GM23338 (cell line): ENCODE results near the gene ZNF397. TPM values are rescaled to one million over a fixed set of nuclear protein-coding genes. Genes with fewer than 3 reads are reported as not detected.

ENCODE experiments used
- ATAC-seq: fragments of 200-7000 bp; cut with Tn5 transposase; 3 replicates; pipeline ENCODE4 v1.9.1; 2020
- DNase-seq: peaks from one replicate; pipeline ENCODE4 v3.0.0-alpha.2; 2015; ENCODE audit warnings: low spot score
- H2AFZ ChIP-seq: fragments of 200-600 bp; sonication (generic); 2 replicates; pipeline ENCODE4 v1.8.0; 2016; ENCODE audit warnings: antibody characterized with exemption, mild to moderate bottlenecking, moderate library complexity
- H3F3A ChIP-seq: fragments of 200-600 bp; sonication (generic); replicated peaks from 2 replicates; pipeline ENCODE4 v1.8.0; 2017; ENCODE audit warnings: antibody characterized with exemption, mixed run types, low read depth
- H3K27ac ChIP-seq: fragments of 200-600 bp; sonication (generic); 2 replicates; pipeline ENCODE4 v1.6.1; 2016; ENCODE audit warnings: low read depth
- H3K27me3 ChIP-seq: fragments of 200-600 bp; sonication (generic); 2 replicates; pipeline ENCODE4 v1.8.0; 2016; ENCODE audit warnings: mild to moderate bottlenecking, mixed run types, moderate library complexity; ENCODE audit not compliant: insufficient read depth
- H3K36me3 ChIP-seq: fragments of 200-600 bp; sonication (generic); 2 replicates; pipeline ENCODE4 v1.8.0; 2016; ENCODE audit warnings: mild to moderate bottlenecking; ENCODE audit not compliant: insufficient read depth
- H3K4me1 ChIP-seq: fragments of 200-600 bp; sonication (generic); 2 replicates; pipeline ENCODE4 v1.8.0; 2016; ENCODE audit warnings: mild to moderate bottlenecking, moderate library complexity; ENCODE audit not compliant: insufficient read depth
- H3K4me2 ChIP-seq: fragments of 200-600 bp; sonication (generic); 2 replicates; pipeline ENCODE4 v1.7.1; 2017; ENCODE audit warnings: mixed run types
- H3K4me3 ChIP-seq: fragments of 200-600 bp; sonication (generic); 2 replicates; pipeline ENCODE4 v1.6.1; 2016; ENCODE audit warnings: mixed run types
- H3K79me2 ChIP-seq: fragments of 200-600 bp; sonication (generic); replicated peaks from 2 replicates; pipeline ENCODE4 v1.8.0; 2017; ENCODE audit warnings: mild to moderate bottlenecking; ENCODE audit not compliant: insufficient read depth
- H3K9me2 ChIP-seq: fragments of 200-600 bp; sonication (generic); 2 replicates; pipeline ENCODE4 v1.8.0; 2017; ENCODE audit not compliant: insufficient read depth
- H4K20me1 ChIP-seq: fragments of 200-600 bp; sonication (generic); replicated peaks from 2 replicates; pipeline ENCODE4 v1.8.0; 2017; ENCODE audit warnings: mild to moderate bottlenecking; ENCODE audit not compliant: insufficient read depth
- H3K27ac Mint-ChIP-seq: 2 replicates; pipeline ENCODE4 v1.8.0; 2020; ENCODE audit warnings: inconsistent platforms, mild to moderate bottlenecking, moderate library complexity, mixed read lengths
- H3K27me3 Mint-ChIP-seq: 3 replicates; pipeline ENCODE4 v1.8.0; 2022; ENCODE audit warnings: low read depth, mild to moderate bottlenecking, moderate library complexity, mixed read lengths, inconsistent platforms; ENCODE audit not compliant: insufficient read depth, poor library complexity
- H3K36me3 Mint-ChIP-seq: 3 replicates; pipeline ENCODE4 v1.8.0; 2021; ENCODE audit warnings: low read depth, mild to moderate bottlenecking, inconsistent platforms, moderate library complexity, mixed read lengths
- H3K4me1 Mint-ChIP-seq: 3 replicates; pipeline ENCODE4 v1.8.0; 2020; ENCODE audit warnings: mild to moderate bottlenecking, inconsistent platforms, mixed read lengths
- H3K4me3 Mint-ChIP-seq: 3 replicates; pipeline ENCODE4 v1.8.0; 2021; ENCODE audit warnings: moderate library complexity, mild to moderate bottlenecking, inconsistent platforms, mixed read lengths
- H3K9me3 Mint-ChIP-seq: 3 replicates; pipeline ENCODE4 v1.8.0; 2020; ENCODE audit warnings: moderate library complexity, mild to moderate bottlenecking, inconsistent platforms, mixed read lengths
- CREB1 ChIP-seq: fragments of 250-450 bp; sonication (Bioruptor Pico); IDR thresholded peaks from 2 replicates; pipeline ENCODE4 v1.5.0; 2020; ENCODE audit warnings: low read depth, mild to moderate bottlenecking, moderate library complexity
- CTCF ChIP-seq, 2 experiments: fragments of 200-600 bp in 1 of 2; sonication (generic) in 1 of 2; conservative IDR thresholded peaks; 2 replicates each; pipeline versions ENCODE4 v1.5.1 to v1.6.1; 2016 to 2017; ENCODE audit warnings: antibody characterized with exemption in 2 of 2, low read depth in 2 of 2, mild to moderate bottlenecking in 2 of 2, moderate library complexity in 1 of 2
- ETS1 ChIP-seq: IDR thresholded peaks from 2 replicates; pipeline ENCODE4 v1.6.1; 2016; ENCODE audit warnings: antibody characterized with exemption
- EZH2 ChIP-seq: fragments of 200-600 bp; sonication (generic); IDR thresholded peaks from one replicate; pipeline ENCODE4 v1.8.0; 2017; ENCODE audit warnings: antibody characterized with exemption, mild to moderate bottlenecking, low read depth; ENCODE audit not compliant: unreplicated experiment
- EZH2phosphoT487 ChIP-seq: fragments of 200-600 bp; sonication (generic); IDR thresholded peaks from one replicate; pipeline ENCODE4 v1.8.1; 2018; ENCODE audit warnings: antibody characterized with exemption; ENCODE audit not compliant: unreplicated experiment
- JUNB ChIP-seq: IDR thresholded peaks from one replicate; pipeline ENCODE4 v1.6.1; 2016; ENCODE audit warnings: antibody characterized with exemption; ENCODE audit not compliant: unreplicated experiment
- NANOG ChIP-seq: IDR thresholded peaks from 2 replicates; pipeline ENCODE4 v1.6.1; 2016; ENCODE audit warnings: antibody characterized with exemption, borderline replicate concordance
- POLR2AphosphoS5 ChIP-seq: IDR thresholded peaks from 2 replicates; pipeline ENCODE4 v1.6.1; 2016; ENCODE audit warnings: antibody characterized with exemption, low read depth
- REST ChIP-seq: IDR thresholded peaks from one replicate; pipeline ENCODE4 v1.6.1; 2018; ENCODE audit warnings: antibody characterized with exemption; ENCODE audit not compliant: unreplicated experiment
- STAT1 ChIP-seq: IDR thresholded peaks from one replicate; pipeline ENCODE4 v1.6.1; 2016; ENCODE audit warnings: antibody characterized with exemption; ENCODE audit not compliant: unreplicated experiment
- ZNF114 ChIP-seq: fragments of 250-450 bp; sonication (Bioruptor Pico); IDR thresholded peaks from 2 replicates; pipeline ENCODE4 v1.5.0; 2020; ENCODE audit warnings: mild to moderate bottlenecking, moderate library complexity
- ZNF331 ChIP-seq: fragments of 250-450 bp; sonication (Bioruptor Pico); IDR thresholded peaks from 2 replicates; pipeline ENCODE4 v1.5.0; 2020; ENCODE audit warnings: low read depth, mild to moderate bottlenecking, moderate library complexity
- ZNF462 ChIP-seq: fragments of 250-450 bp; sonication (Bioruptor Pico); IDR thresholded peaks from 2 replicates; pipeline ENCODE4 v1.5.0; 2020; ENCODE audit warnings: mild to moderate bottlenecking, moderate library complexity
- polyA plus RNA-seq: library from polyadenylated mRNA; unstranded; fragments of >200 nt; fragmentation: Nextera tagmentation; extraction: Ambion mirVana; gene quantifications from 2 replicates; pipeline ENCODE4 v1.2.1, GENCODE V29; 2016
- total RNA-seq: library from RNA; depleted of rRNA; stranded (reverse); fragments of >200 nt; shearing (Covaris generic); gene quantifications from 2 replicates; pipeline ENCODE4 v1.2.3, GENCODE V29; 2014

ZNF397 gene
- total and polyA plus RNA-seq, 2 experiments from 2014 or later, result 19.1 to 48.6 TPM

GRCh38 chr18:35205199-35205712 lies 35.6 kb upstream of the ZNF397 start:
- Mint-ChIP-seq H3K9me3 (peaks cover 20% of the 10 kb centered on the region), H3K4me3 (no peak overlapping the region; the same call in 2 of the 3 replicates), H3K27ac (no peak overlapping the region), H3K4me1 (peaks cover 3% of the 10 kb centered on the region; the same call in 2 of the 3 replicates), H3K36me3 (peaks cover 20% of the 10 kb centered on the region), H3K27me3 (peaks cover 2% of the 10 kb centered on the region)
- Histone ChIP-seq H3K4me1 (0 out of 2 replicates have a peak, but pooled peaks cover 3% of the 10 kb centered on the region), H3K79me2 (no peaks in the 10 kb centered on the region), H3K4me3 (no peak overlapping the region), H3F3A (no peaks in the 10 kb centered on the region), H3K27ac (no peak overlapping the region), H3K36me3 (0 out of 2 replicates have a peak, but pooled peaks cover 3% of the 10 kb centered on the region), H3K9me2 (no peaks in the 10 kb centered on the region), H2AFZ (peak overlapping the region; percentile 85), H4K20me1 (no peaks in the 10 kb centered on the region), H3K27me3 (no peaks in the 10 kb centered on the region), H3K4me2 (no peak overlapping the region)
- DNase-seq, result no peak
- ATAC-seq, result no peak
- TF ChIP-seq CTCF (conservative IDR thresholded peaks at IDR 0.05; ENCODE audit: low read depth in 2 of 2) (no peak), EZH2phosphoT487 (no peak), ETS1 (no peak), STAT1 (no peak), POLR2AphosphoS5 (no peak), EZH2 (no peak), ZNF331 (CRISPR knock-in tag) (no peak), ZNF462 (no peak), CREB1 (no peak), ZNF114 (CRISPR knock-in tag) (no peak), JUNB (no peak), REST (no peak), NANOG (no peak)
